Stimulated activated CD4-positive, alpha-beta T cell treated with anti-CD3 and anti-CD28 coated beads, Interleukin-2, amount 100 ng/mL, for 4 hours (primary cell): ENCODE measurements around the gene WDR62.
"Not testable (repeated sequence)": the region's sequence is repeated elsewhere in the genome, so short reads cannot be mapped to it uniquely, and the experiment has no call there.

Experiments
- DNase-seq: peaks from one replicate; pipeline ENCODE4 v3.0.0-alpha.2; 2020; ENCODE audit warnings: low read depth

Gene WDR62

DNA sequence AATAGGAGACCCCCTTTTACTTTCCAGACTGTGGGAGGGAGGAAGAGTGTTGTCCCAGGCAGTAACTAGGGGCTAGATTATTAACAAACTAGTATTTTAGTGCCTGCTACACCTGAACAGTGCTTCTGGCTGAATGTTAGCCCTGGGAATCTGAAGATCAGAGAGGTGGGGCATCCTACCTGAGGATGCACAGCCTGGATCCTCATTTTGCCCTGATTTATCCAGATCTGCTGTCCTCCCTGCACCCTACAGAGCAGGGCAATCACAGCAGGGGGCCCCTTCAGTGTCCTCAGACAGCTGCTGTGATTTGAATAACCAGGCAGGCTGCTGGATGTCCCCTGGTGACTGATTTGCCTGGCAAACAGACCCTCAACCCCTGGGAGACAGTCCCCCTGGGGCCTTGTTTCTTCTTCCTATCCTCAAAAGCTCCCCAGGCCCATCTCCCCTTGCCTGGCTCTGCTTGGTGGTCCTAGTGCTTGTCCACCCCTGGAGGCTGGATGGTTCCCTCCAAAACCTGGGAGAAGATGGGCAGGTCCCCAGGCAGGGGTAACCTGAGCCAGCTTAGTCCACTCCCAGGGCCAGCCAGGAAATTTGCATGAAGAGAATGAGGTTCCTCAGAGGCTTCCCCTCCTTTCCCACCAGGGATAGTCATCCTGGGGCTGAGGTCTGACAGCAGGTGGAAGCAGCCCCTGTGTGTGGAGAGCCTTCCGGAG lies 55.9 kb downstream of the WDR62 start, which contains the start of gene OVOL3:
Gene OVOL3, plus strand, starts transcription at position 657 of the 713 bp plus-strand sequence. CDS start 60 bp downstream, outside the sequence.
- no peak for DNase-seq

DNA sequence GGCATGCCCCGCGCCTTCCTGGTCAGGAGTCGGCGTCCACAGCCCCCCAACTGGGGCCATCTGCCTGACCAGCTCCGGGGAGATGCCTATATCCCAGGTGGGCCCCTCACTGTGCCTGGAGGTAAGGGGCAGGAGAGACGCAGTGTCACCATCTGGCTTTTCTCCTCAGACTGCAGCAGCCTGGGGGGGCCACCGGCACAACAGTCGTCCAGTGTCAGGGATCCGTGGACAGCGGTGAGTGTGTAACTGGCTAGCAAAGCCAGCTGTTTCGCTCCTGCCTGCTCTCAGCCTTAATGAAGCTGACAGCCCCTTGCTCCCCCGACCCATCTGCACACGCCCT lies 56.5 kb downstream of the WDR62 start:
- no peak for DNase-seq

DNA sequence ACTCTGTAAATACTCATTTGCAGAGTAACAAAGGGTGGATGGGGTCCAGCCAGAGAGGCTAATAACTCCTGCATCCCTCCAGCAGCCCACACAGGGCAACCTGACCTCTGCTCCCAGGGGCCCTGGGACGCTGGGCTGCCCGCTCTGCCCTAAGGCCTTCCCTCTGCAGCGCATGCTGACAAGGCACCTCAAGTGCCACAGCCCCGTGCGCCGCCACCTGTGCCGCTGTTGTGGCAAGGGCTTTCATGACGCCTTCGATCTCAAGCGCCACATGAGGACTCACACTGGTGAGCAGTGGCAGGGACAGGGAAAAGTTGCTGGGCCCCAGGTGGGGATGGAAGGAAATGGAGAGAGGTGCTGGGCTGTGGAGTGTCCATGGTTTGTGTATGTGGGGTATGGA lies 58.0 kb downstream of the WDR62 start:
- DNase-seq: no peak

DNA sequence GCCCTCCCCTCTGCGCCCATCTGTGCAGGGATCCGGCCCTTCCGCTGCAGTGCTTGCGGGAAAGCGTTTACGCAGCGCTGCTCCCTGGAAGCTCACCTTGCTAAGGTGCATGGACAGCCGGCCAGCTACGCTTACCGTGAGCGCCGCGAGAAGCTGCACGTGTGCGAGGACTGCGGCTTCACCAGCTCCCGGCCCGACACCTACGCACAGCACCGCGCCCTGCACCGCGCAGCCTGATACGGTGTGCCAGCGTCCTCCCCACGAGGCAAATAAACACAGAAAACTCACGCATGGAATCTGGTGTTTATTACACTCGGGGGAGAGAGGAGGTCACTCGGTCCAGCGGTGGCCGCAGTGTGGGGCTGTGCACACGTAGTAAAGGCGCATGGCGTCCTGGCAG lies 58.7 kb downstream of the WDR62 start:
- no peak for DNase-seq

DNA sequence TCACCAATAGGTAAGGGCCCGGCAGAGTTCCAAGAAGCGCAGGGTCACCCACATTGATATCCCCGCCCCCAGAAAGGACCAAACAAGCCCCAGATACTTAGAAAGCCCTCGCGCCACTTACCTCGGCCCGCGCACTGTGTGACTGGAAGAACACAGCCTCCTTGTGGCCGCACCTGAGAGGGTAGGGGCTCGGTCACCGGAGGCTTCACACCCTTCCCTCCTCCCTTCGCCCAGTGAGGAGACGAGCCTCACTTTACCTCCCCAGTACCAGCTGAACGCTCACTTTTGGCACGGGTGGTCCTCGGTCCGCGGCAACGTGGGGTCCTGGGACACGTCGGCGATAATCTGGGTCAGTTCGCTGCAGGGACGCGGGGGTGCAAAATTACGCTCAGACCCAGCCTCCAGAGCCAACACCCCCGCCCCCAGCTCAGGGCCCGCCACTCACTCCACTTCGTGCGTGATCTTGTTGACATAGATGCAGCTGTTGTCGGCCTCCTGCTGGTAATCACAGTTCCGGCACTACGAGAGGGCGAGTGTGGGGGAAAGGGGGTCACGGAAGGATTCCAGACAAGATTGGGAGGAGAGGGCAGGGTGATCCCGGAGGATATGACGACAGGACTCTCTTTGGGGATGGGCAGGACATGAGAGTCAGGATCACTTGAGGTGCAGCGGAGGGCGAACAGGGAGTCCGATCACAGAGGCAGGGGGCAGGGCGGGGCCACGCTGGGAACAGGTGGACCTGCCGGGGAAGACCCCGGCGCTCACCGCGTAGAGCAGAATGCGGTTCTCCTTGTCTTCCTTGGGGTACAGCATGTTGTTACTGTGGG lies 59.4 kb downstream of the WDR62 start:
- no peak for DNase-seq

DNA sequence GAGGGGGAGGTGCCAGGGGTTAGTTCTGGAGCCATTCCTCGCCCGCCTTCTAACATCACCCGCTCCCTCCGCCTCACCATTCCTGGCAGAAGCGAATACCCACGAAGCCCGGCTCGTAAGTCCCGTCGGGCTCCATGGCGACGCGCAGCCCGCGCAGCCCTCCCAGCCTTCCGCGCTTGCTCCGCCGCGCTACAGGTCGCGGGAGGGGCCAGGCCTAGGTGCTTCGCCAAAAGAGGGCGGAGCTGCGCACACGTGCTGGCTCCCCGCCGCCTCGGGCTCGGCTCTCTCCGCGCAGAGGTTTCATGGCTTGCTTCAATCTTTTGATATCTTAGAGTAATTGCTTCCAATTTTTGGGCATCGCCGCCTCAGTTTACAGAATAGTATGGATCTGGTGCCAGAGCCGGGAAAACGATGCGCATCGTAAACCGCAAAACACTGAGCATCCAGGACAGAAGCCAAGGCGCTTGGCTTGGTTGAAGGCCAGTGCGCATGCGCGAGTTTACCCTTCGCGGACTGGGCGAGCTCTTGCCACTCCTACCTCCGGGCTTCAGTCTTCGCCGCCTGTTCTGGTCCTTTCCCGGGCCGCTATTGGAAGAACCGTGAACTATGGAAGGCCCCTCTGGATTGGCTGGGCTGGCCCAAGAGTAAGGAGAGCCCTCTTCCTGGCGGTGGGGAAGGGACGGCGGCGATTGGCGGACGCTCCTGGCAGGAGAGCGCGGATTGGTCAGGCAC lies 60.2 kb downstream of the WDR62 start, which contains the start of gene POLR2I:
Gene POLR2I, minus strand, starts transcription at position 155 of the 732 bp plus-strand sequence. Its CDS starts 19 bp downstream, at position 136.
- DNase-seq: peak; percentile 97

DNA sequence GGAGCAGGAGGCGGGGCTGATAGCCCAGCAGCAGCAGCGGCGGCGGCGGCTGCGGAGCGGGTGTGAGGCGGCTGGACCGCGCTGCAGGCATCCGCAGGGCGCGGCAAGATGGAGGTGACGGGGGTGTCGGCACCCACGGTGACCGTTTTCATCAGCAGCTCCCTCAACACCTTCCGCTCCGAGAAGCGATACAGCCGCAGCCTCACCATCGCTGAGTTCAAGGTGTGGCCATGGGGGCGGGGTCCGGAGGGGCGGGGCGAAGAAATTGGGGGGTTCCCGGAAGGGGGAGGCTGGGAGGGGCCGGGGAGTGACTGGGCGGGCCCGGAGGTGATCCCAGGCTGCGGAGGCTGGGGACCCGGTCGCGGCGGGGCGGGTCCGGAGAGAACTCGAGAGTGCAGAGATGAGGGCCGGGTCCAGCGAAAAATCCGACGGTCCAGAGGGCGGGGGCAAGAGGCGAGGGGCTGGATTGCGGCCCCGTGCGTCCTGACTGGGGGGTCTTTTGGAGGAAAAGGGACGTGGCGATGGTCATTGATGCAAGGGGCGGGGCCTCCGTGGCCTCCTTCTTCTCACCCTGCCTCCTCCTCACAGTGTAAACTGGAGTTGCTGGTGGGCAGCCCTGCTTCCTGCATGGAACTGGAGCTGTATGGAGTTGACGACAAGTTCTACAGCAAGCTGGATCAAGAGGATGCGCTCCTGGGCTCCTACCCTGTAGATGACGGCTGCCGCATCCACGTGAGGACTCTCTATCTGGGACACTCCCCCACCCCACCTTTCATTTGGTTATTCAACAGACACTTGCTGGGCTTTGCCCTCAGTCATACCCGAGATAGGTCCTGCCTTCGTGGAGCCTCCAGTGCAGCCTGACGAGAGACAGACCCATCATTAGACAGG lies 61.0 kb downstream of the WDR62 start, which contains the start of gene TBCB:
Gene TBCB, plus strand, starts transcription at position 16 of the 891 bp plus-strand sequence. Its CDS starts 93 bp downstream, at position 109.
- DNase-seq: peak; percentile 87

DNA sequence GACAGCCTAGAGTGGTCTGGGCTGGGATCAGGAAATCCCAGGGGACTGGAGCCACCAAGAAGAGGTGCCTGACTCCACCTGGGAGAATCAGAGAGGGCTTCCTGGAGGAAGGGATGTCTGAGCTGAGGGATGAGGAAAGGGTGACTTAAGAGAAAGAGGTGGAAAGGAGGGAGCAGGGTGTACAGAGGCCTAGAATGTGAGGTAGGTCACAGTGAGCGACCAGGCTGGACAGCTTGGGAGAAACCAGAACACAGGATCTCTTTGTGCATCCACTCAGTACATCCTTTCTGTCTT lies 61.6 kb downstream of the WDR62 start:
- no peak for DNase-seq

DNA sequence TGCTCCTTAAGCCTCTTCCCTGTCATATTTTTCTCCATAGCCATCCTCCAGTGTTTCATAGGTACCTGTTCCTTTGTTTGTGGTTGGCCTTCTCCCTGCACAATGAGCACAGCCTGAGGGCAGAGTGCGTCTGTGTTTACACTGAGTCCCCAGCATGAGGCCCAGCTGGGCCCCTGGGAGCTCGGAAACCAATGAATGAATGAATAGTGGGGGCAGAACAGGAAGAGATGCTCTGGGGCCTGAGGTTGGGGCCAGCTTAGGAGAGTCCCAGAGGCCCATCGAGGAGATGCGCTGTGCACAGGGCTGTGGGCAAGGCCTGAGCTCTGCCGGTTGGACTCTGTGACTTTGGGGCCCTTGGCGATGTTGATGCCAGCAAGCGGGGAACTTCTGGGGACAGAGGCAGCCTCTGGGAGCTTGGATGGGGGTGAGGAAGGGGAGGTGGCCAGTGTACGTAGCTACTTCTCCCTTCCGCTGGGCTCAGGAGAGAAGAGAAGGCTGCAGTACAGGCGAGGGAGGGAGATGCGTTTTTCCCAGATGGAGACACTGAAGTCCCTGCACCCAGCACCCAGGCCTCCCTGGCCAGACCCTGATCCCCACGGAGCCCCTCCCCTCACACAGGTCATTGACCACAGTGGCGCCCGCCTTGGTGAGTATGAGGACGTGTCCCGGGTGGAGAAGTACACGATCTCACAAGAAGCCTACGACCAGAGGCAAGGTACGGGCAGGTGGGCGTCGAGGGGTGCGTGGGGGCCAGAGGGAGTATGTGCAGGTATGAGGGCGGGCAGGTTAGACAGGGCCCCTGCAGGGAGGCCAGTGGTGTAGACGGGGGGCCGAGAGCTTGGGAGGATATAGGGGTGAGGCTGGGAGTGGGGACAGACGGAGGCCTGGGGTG lies 65.6 kb downstream of the WDR62 start:
- no peak for DNase-seq

DNA sequence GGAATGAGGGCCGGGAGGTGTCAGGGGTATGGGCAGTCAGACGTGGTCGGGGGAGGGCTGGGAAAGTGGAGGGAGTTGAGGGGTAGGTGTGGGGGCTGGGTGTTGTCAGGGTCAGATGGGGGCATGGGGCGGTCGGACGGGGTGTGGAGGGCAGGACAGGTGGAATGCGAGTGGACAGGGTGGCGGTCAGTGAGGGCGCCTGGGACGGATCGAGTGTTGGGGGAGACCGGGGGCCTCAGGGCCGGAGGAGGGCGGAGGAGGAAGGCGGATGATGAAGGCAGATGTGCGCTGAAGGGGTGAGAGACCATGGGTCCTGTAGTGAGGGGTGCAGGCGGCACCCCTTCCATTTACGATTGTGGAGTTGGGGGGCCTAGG lies 66.3 kb downstream of the WDR62 start:
- DNase-seq: no peak

DNA sequence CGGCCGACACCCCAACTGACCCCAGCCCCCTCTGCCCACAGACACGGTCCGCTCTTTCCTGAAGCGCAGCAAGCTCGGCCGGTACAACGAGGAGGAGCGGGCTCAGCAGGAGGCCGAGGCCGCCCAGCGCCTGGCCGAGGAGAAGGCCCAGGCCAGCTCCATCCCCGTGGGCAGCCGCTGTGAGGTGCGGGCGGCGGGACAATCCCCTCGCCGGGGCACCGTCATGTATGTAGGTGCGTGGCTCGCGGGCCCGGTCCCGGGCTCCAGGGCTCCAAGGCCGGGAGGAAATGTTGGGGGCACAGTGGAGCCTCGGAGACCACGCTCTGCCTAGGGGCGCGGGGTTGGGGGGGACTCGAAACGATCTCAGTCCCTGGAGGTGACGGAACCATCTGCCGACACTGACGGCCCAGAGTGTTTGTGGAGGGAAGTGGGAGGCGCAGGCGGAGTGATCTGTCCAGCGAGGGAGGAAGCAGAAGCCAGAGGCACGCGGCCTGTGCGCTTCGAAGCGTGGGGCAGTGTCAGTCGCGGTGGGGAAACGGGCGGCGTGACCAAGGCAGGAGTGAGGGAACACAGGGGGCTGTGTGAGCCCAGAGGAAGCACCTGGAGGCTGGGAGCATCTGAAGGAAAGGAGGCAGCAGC lies 66.9 kb downstream of the WDR62 start:
- DNase-seq: no peak

DNA sequence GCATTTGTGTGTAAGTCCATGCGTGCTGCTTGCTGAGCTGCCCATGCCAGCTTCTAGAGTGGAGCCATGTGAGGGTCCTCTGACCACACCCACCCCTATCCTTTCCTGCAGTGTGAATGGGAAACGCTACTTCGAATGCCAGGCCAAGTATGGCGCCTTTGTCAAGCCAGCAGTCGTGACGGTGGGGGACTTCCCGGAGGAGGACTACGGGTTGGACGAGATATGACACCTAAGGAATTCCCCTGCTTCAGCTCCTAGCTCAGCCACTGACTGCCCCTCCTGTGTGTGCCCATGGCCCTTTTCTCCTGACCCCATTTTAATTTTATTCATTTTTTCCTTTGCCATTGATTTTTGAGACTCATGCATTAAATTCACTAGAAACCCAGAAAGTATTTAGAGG lies 70.9 kb downstream of the WDR62 start:
- DNase-seq: no peak

DNA sequence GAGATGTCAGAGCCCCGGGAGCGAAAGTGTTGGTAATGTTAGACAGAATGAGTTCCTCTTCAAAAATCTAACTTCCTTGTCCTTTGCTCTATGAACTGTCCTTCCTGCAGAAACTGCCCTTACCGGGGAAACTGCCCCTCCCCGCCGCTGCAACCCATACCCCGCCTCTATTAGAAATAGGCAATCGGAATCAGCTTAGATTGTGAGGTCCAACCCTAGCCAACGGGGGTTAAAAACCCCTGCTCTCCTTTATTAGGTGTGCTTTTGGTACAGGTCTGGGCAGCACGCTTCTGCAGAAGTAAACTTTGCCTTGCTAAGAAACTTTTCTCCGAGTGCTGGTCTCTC lies 73.7 kb downstream of the WDR62 start:
- no peak for DNase-seq

DNA sequence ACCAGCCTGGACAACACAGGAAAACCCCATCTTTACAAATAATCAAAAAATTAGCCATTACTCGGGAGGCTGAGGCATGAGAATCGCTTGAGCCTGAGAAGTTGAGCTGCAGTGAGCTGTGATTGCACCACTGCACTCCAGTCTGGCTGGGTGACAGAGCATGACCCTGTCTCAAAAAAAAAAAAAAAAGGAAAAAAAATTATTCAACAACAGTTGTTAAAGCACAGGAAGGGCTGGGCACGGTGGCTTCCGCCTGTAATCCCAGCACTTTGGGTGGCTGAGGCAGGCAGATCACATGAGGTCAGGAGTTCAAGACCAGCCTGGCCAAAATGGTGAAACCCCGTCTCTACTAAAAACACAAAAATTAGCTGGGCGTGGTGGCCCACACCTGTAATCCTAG lies 76.5 kb downstream of the WDR62 start:
- not testable (repeated sequence) for DNase-seq

DNA sequence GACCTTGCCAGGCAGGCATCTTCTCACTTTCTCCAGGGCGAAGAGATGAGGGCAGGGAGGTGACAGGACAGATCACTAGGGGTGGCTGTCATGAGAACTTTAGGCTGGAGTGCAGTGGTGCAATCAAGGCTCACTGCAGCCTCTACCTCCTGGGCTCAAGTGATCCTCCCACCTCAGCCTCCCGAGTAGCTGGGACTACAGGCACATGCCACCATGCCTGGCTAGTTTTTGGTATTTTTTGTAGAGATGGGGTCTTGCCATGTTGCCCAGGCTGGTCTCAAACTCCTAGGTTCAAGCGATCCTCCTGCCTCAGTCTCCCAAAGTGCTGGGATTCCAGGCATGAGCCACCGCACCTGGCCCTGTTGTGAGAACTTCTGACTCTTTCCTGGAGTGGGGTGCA lies 80.2 kb downstream of the WDR62 start:
- DNase-seq: not testable (repeated sequence)

DNA sequence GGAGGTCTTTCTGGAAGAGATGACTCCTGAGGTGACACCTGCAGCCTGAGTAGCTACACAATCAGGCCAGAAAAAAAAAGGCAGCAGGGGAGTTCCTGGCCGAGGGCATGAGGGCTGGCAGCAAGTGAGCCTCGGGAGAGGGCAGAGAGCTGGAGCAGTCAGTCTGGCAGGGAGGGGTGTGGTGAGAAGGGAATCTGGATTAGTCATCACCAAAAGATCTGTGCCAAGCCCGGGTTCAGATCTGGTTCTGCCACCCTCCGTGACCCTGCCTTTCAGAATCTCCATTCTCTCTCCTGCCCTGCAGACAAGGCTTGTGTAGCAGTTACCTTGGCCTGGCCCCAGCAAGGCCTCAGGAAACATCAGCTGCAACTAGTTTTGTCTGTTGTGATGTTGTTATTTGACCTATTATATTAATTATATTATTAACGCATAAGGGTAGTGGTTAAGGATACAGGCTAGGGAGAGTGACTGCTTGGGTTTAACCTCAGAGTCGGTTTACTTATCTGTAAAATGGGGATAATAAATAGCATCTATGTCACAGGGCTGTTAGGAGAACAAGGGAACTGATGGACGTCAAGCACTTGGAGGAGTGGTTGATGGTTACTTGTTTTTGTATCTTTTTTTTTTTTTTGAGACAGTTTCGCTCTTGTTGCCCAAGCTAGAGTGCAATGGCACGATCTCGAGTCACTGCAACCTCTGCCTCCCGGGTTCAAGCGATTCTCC lies 82.4 kb downstream of the WDR62 start:
- no peak for DNase-seq

DNA sequence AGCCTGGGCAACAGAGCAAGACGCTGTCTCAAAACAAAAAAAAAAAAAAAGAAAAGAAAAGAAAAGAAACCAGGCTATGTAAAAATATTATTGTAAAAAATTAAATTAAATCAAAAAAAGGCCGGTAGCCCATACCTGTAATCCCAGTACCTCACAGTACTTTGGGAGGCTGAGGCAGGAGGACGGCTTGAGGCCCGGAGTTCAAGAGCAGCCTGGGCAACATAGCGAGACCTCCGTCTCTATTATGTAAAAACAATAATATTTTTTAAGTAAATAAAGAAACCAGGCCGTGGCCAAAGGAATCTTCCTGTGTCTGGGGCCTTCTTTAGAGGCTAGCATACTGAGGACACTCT lies 84.4 kb downstream of the WDR62 start:
- no peak for DNase-seq

DNA sequence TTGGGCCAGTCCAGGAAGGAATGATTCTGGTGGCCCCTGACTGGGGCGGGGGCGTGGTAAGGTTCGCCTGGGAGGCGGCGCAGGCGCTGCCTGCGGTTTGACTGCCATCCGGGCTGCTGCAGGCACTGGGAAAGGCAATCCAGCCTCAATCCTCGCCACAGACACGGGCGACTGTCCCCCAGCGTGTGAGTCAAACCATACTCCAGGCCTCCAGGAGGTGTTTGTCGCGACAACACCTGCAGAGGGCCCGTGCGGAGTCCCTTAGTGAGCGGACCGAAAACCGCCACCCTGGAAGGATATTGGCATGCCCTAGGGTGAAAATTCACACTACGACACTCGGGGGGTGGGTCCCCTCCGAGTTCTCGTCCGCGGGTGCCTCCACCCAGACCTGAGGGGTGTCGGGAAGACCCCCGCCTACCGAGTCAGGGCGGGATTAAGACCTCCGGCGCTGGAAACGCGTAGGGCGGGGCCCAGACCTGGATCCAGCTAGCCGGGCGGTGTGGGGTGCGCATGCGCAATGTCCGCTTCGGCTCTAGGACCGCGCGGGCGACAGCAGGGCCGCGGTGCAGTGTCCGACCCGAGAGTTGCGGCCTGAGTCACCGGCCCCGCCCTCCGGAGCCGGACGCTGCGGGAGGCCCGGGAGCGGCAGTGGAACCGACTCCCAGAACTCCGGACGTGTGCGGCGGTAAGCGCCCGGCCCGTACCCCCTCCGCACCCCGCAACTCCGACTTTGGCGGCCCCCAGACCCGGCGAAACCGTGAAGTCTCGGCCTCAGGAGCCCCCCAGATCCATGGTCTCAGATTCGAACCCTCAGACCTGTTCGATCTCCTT lies 85.0 kb downstream of the WDR62 start, which contains the start of gene CAPNS1:
Gene CAPNS1, plus strand, starts transcription at position 594 of the 831 bp plus-strand sequence. CDS start 946 bp downstream, outside the sequence.
- DNase-seq: peak; percentile 85
